HepG2 (cell line): ENCODE results near the gene NOG. TPM values are rescaled to one million over a fixed set of nuclear protein-coding genes. Genes with fewer than 3 reads are reported as not detected.

Source experiments
- ATAC-seq: fragments of 200-7000 bp; cut with Tn5 transposase; 3 replicates; pipeline ENCODE4 v1.9.1; 2020; ENCODE audit warnings: mild to moderate bottlenecking, moderate library complexity
- BruUV-seq: library from RNA; stranded (reverse); fragments of 400-500 nt; replicated peaks from 2 replicates; lab custom pipeline; 2021; lab: Mats Ljungman, UMichigan
- CTCF ChIA-PET: fragments of 300-600 bp; formaldehyde crosslinking; extraction: SDS; loops from one replicate; lab custom pipeline; 2021; ENCODE audit warnings: low total read pairs, inconsistent platforms, low intra/inter-chr PET ratio; lab: Yijun Ruan, JAX
- POLR2A ChIA-PET: fragments of 350-600 bp; sonication (Branson Sonifier 250); formaldehyde crosslinking; loops from one replicate; lab custom pipeline; 2020; ENCODE audit warnings: antibody characterized with exemption, inconsistent platforms; lab: Yijun Ruan, JAX
- DNase-seq: peaks from one replicate; pipeline ENCODE4 v3.0.0-alpha.2; 2015; ENCODE audit warnings: low spot score
- FAIRE-seq: peaks from 3 replicates; lab custom pipeline; 2011; peaks lifted over from hg19 to GRCh38; lab: Jason Lieb, UNC
- H2AFZ ChIP-seq: one replicate; pipeline ENCODE4 v1.6.1; 2011; ENCODE audit warnings: low read length, inconsistent platforms
- H3K27ac ChIP-seq: fragments of 300-600 bp; 3 replicates; pipeline ENCODE4 v1.8.0; 2011; ENCODE audit warnings: mixed run types, mild to moderate bottlenecking, mixed read lengths, low read length, inconsistent platforms; ENCODE audit not compliant: insufficient read depth; ENCODE audit errors: extremely low read length
- H3K27me3 ChIP-seq, 2 experiments: fragments of 200-600 bp in 1 of 2; 2 replicates in 1 of 2; 3 replicates in 1 of 2; pipeline versions ENCODE4 v1.6.0 to v1.8.0; 2011; ENCODE audit warnings: low read length in 2 of 2, mild to moderate bottlenecking in 2 of 2, moderate library complexity in 2 of 2, inconsistent platforms in 1 of 2; ENCODE audit not compliant: insufficient read depth in 2 of 2, control insufficient read depth in 1 of 2
- H3K36me3 ChIP-seq, 2 experiments: fragments of 200-600 bp in 1 of 2; replicated peaks in 1 of 2; 2 replicates in 1 of 2; 3 replicates in 1 of 2; pipeline versions ENCODE4 v1.5.1 to v1.8.0; 2011; ENCODE audit warnings: low read length in 2 of 2, inconsistent platforms in 1 of 2; ENCODE audit not compliant: insufficient read depth in 2 of 2, control insufficient read depth in 1 of 2
- H3K4me1 ChIP-seq: 2 replicates; pipeline ENCODE4 v1.5.1; 2012; ENCODE audit warnings: low read length, inconsistent platforms; ENCODE audit not compliant: insufficient read depth
- H3K4me2 ChIP-seq: 2 replicates; pipeline ENCODE4 v1.6.0; 2011; ENCODE audit warnings: low read depth, low read length, inconsistent platforms
- H3K4me3 ChIP-seq, 3 experiments: fragments of 200-600 bp in 1 of 3; sonication (generic), shearing (Covaris generic) in 1 of 3; replicated peaks in 1 of 3; 2 replicates each; pipeline ENCODE4 v1.5.1; 2011 to 2016; ENCODE audit warnings: low read length in 3 of 3, inconsistent platforms in 2 of 3, low read depth in 2 of 3, mild to moderate bottlenecking in 2 of 3, control low read depth in 1 of 3, mixed read lengths in 1 of 3; ENCODE audit not compliant: insufficient read depth in 1 of 3
- H3K79me2 ChIP-seq: one replicate; pipeline ENCODE4 v1.6.1; 2011; ENCODE audit warnings: low read length, inconsistent platforms; ENCODE audit not compliant: insufficient read depth
- H3K9ac ChIP-seq: 2 replicates; pipeline ENCODE4 v1.6.0; 2011; ENCODE audit warnings: mild to moderate bottlenecking, low read depth, low read length, inconsistent platforms; ENCODE audit not compliant: insufficient read depth
- H3K9me3 ChIP-seq: 2 replicates; pipeline ENCODE4 v1.5.1; 2012; ENCODE audit warnings: mild to moderate bottlenecking, low read length
- H4K20me1 ChIP-seq: 2 replicates; pipeline ENCODE4 v1.6.0; 2011; ENCODE audit warnings: inconsistent platforms, mild to moderate bottlenecking, low read length, moderate library complexity; ENCODE audit not compliant: insufficient read depth
- CBX2 ChIP-seq, 2 experiments: fragments of 200-600 bp in 1 of 2; sonication (generic); formaldehyde crosslinking in 1 of 2; IDR thresholded peaks; 2 replicates each; pipeline versions ENCODE4 v1.7.0 to v1.8.1; 2018 to 2022; ENCODE audit warnings: low read depth in 2 of 2, low read length in 1 of 2, mild to moderate bottlenecking in 1 of 2, missing genetic modification reagents in 1 of 2
- EZH2 ChIP-seq: conservative IDR thresholded peaks from 2 replicates; pipeline ENCODE4 v1.6.1; 2012; ENCODE audit warnings: mild to moderate bottlenecking, low read depth, low read length, moderate library complexity
- KLF13 ChIP-seq: sonication (generic); formaldehyde crosslinking; IDR thresholded peaks from 2 replicates; pipeline ENCODE4 v1.4.0; 2020; ENCODE audit warnings: mild to moderate bottlenecking, missing genetic modification reagents
- PATZ1 ChIP-seq: sonication (generic); formaldehyde crosslinking; IDR thresholded peaks from 2 replicates; pipeline ENCODE4 v1.4.0; 2020; ENCODE audit warnings: missing genetic modification reagents
- ZNF225 ChIP-seq: sonication (generic); formaldehyde crosslinking; IDR thresholded peaks from 2 replicates; pipeline ENCODE4 v1.4.0; 2020; ENCODE audit warnings: mild to moderate bottlenecking, missing genetic modification reagents
- WGBS: methylation state at CpG from one replicate; pipeline ENCODE4 v1.1.6; 2017; ENCODE audit warnings: low lambda C conversion rate; 5-methylcytosine and 5-hydroxymethylcytosine counted together
- in situ Hi-C: cut with HindIII; loops from 2 replicates; pipeline ENCODE4 v1.10.0; 2017; ENCODE audit warnings: low pct_unique_long_range_greater_than_20kb; ENCODE audit not compliant: extremely low pct_ligation_motif_present
- intact Hi-C: fragments of 100-400 bp; cut with micrococcal nuclease; formaldehyde crosslinking; loops from one replicate; pipeline ENCODE4 v1.10.0; 2022; ENCODE audit not compliant: unreplicated experiment
- polyA plus RNA-seq, 8 experiments: library from polyadenylated mRNA; depleted of rRNA in 3 of 8; stranded (reverse) in 7 of 8; unstranded in 1 of 8; fragments of >200 nt; fragmentation: Illumina TruSeq in 4 of 8; extraction: Trizol in 4 of 8; gene quantifications; 2 replicates each; pipeline versions ENCODE4 v1.2.1 to v1.2.3, GENCODE V29; 2011 to 2016; ENCODE audit warnings: low read depth in 4 of 8, missing spikeins in 1 of 8, mixed read lengths in 1 of 8; ENCODE audit not compliant: insufficient read depth in 1 of 8
- total RNA-seq, 5 experiments: library from RNA; depleted of rRNA; stranded (reverse); fragments of >200 nt; fragmentation: Illumina TruSeq; extraction: Trizol; gene quantifications; 2 replicates each; pipeline ENCODE4 v1.2.3, GENCODE V29; 2016; ENCODE audit warnings: low read depth in 1 of 5

NOG gene
- total and polyA plus RNA-seq, 2 of the 13 experiments (the other 11 are each of a cell fraction or from before 2014, with no cell fraction given), result not detected

GRCh38 chr17:56595831-56596690, 2.6 kb downstream of the NOG start:
- in situ Hi-C loops, result loop anchor here (5.0 kb wide), 1 partner anchor 186 kb away; no protein-coding TSS in a partner anchor
- Histone ChIP-seq H3K9me3 (no peaks in the 10 kb centered on the region), H3K9ac (no peak overlapping the region), H2AFZ (no peak overlapping the region), H3K27me3 (peaks cover 26 to 76% of the 10 kb centered on the region in 2 experiments), H3K4me2 (no peak overlapping the region), H3K36me3 (no peaks in the 10 kb centered on the region), H4K20me1 (no peaks in the 10 kb centered on the region), H3K79me2 (no peaks in the 10 kb centered on the region), H3K4me1 (peaks cover 14% of the 10 kb centered on the region; the same call in 1 of the 2 replicates), H3K27ac (no peak overlapping the region), H3K4me3 (no peak overlapping the region)
- 16% methylated on average over 29 of the region's 43 CpGs for WGBS
- DNase-seq (no peak), FAIRE-seq (no peak), ATAC-seq (no peak)
- CTCF ChIA-PET, result no interaction called here
- POLR2A ChIA-PET, result no interaction called here
- intact Hi-C loops, result no loop called here
- no TSS peak for BruUV-seq
- no peak for TF ChIP-seq ZNF225
- TF ChIP-seq EZH2, result peak; percentile 77

GRCh38 chr17:56596691-56597494, 3.4 kb downstream of the NOG start:
- intact Hi-C loops, result no loop called here
- CTCF ChIA-PET, result no interaction called here

More at GRCh38 chr17:56596691-56597494, 3.4 kb downstream of the NOG start:
- TF ChIP-seq PATZ1 (CRISPR knock-in tag), result no peak
- no peak for TF ChIP-seq KLF13 (CRISPR knock-in tag)
- TF ChIP-seq CBX2 (IDR thresholded peaks at IDR 0.05; ENCODE audit: low read depth, low read length), result 0 out of 2 replicates have a peak, but pooled peaks have one; percentile 57
- TF ChIP-seq CBX2 (CRISPR knock-in tag; IDR thresholded peaks at IDR 0.05; ENCODE audit: low read depth), result no peak
- no peaks in the 10 kb centered on the region for H3K79me2 ChIP-seq
- POLR2A ChIA-PET, result no interaction called here
- H3K36me3 ChIP-seq, result no peaks in the 10 kb centered on the region
- no peaks in the 10 kb centered on the region for H3K9me3 ChIP-seq
- no peaks in the 10 kb centered on the region for H4K20me1 ChIP-seq
- no peak overlapping the region for H3K4me2 ChIP-seq
- no TSS peak for BruUV-seq
- no peak overlapping the region for H3K4me3 ChIP-seq
- peaks cover 14% of the 10 kb centered on the region; the same call in 1 of the 2 replicates for H3K4me1 ChIP-seq
- H3K27ac ChIP-seq, result no peak overlapping the region
- no peak for FAIRE-seq
- in situ Hi-C loops, result loop anchor here (5.0 kb wide), 1 partner anchor 185 kb away; no protein-coding TSS in a partner anchor
- DNase-seq, result no peak
- H3K9ac ChIP-seq, result no peak overlapping the region
- no peak for ATAC-seq
- H3K27me3 ChIP-seq, result peaks cover 25 to 69% of the 10 kb centered on the region in 2 experiments
- no peak overlapping the region for H2AFZ ChIP-seq
- WGBS, result 7% methylated on average over 40 of the region's 40 CpGs
